ENCODE results near the gene PRKAR2B.

DNA sequence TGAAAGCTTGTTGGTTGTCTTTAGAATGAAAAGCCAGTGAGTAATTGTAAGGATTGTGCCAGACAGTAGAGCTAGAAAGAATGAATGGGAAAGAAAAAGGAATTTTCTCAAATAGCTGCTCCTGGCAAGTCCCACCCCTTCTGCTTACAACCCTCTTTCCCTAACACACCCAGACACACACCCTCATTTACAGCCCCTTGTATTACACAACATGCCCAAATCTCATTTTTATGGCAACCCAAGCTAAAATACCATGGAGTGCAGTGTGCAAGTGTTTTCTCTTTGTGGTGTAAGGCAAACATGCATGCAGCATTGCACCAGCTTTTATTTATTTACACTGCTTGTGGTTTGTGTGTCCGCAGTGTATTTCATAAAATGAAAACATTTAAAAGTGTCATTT lies 1.5 kb downstream of the PRKAR2B start:
- TF ChIP-seq GATA2 (IDR thresholded peaks at IDR 0.05; ENCODE audit: low read depth, low read length) (no peak), GATA3 (IDR thresholded peaks at IDR 0.05; ENCODE audit: low read depth, low read length) (no peak)

Measured in SH-SY5Y (cell line).